BLaER1 treated with 17β-estradiol and CSF1 and Interleukin-3, amounts not matched to agents 10 nM and 100 nM (cell line): ENCODE data around the gene PGK1.

ENCODE experiments used
- H3K27ac ChIP-seq, 11 experiments: shearing (Covaris generic); formaldehyde crosslinking; 2 replicates each; pipeline ENCODE4 v1.8.1; 2022
- H3K27me3 ChIP-seq, 11 experiments: shearing (Covaris generic); formaldehyde crosslinking; 2 replicates each; pipeline ENCODE4 v1.8.1; 2022
- H3K36me3 ChIP-seq, 11 experiments: shearing (Covaris generic); formaldehyde crosslinking; 2 replicates each; pipeline ENCODE4 v1.8.1; 2022
- H3K4me1 ChIP-seq, 10 experiments: shearing (Covaris generic); formaldehyde crosslinking; 2 replicates each; pipeline ENCODE4 v1.8.1; 2022
- H3K4me2 ChIP-seq, 11 experiments: shearing (Covaris generic); formaldehyde crosslinking; 2 replicates each; pipeline ENCODE4 v1.8.1; 2022
- H3K4me3 ChIP-seq, 10 experiments: shearing (Covaris generic); formaldehyde crosslinking; 2 replicates each; pipeline ENCODE4 v1.8.1; 2022
- H3K9ac ChIP-seq, 11 experiments: shearing (Covaris generic); formaldehyde crosslinking; 2 replicates each; pipeline ENCODE4 v1.8.1; 2022
- H3K9me3 ChIP-seq, 11 experiments: shearing (Covaris generic); formaldehyde crosslinking; replicated peaks in 1 of 11; 2 replicates each; pipeline ENCODE4 v1.8.1; 2022
- H4K20me1 ChIP-seq, 11 experiments: shearing (Covaris generic); formaldehyde crosslinking; 2 replicates each; pipeline ENCODE4 v1.8.1; 2022
- Cebpa-rat ChIP-seq, 11 experiments: shearing (Covaris generic); IDR thresholded peaks; 2 replicates each; pipeline ENCODE4 v1.8.1; 2022

PGK1 gene

GRCh38 chrX:78105944-78106650 is 2.0 kb downstream of the PGK1 start:
- H3K9me3 ChIP-seq, result peaks cover 9 to 35% (median 22%) of the 10 kb centered on the region in 11 experiments; a peak in 17 of 22 replicates
- H3K9ac ChIP-seq, result peak overlapping the region; percentile 86 to 97 (median 93); a peak in 16 of 22 replicates
- TF ChIP-seq Cebpa-rat (IDR thresholded peaks at IDR 0.05), result no peak
- peak overlapping the region; percentile 61 to 86 (median 79) for H3K4me2 ChIP-seq
- peaks cover 32 to 69% (median 59%) of the 10 kb centered on the region in 11 experiments for H3K27me3 ChIP-seq
- peaks cover 23 to 45% (median 33%) of the 10 kb centered on the region in 10 experiments for H3K4me1 ChIP-seq
- H4K20me1 ChIP-seq, result peaks cover 59 to 70% (median 63%) of the 10 kb centered on the region in 11 experiments
- H3K36me3 ChIP-seq, result peaks cover 15 to 50% (median 30%) of the 10 kb centered on the region in 11 experiments; a peak in 21 of 22 replicates
- peak overlapping the region in 9 of 11 experiments; percentile 90 to 97 (median 93); a peak in 13 of 22 replicates for H3K27ac ChIP-seq
- H3K4me3 ChIP-seq, result peak overlapping the region; percentile 73 to 92 (median 84)

GRCh38 chrX:78106651-78106986 is 2.6 kb downstream of the PGK1 start:
- Histone ChIP-seq H3K36me3 (peaks cover 20 to 55% (median 35%) of the 10 kb centered on the region in 11 experiments; a peak in 21 of 22 replicates), H3K9ac (peak overlapping the region in 3 of 11 experiments; percentile 88 to 95 (median 94); a peak in 3 of 22 replicates), H3K27me3 (peaks cover 35 to 72% (median 63%) of the 10 kb centered on the region in 11 experiments), H3K9me3 (peaks cover 9 to 34% (median 20%) of the 10 kb centered on the region in 11 experiments; a peak in 17 of 22 replicates), H3K4me3 (peak overlapping the region; percentile 39 to 92 (median 84); a peak in 17 of 20 replicates), H4K20me1 (peaks cover 64 to 75% (median 68%) of the 10 kb centered on the region in 11 experiments), H3K27ac (peak overlapping the region in 5 of 11 experiments; percentile 91 to 96 (median 92); a peak in 9 of 22 replicates), H3K4me2 (peak overlapping the region; percentile 61 to 86 (median 79)), H3K4me1 (peaks cover 23 to 50% (median 33%) of the 10 kb centered on the region in 10 experiments)
- TF ChIP-seq Cebpa-rat (IDR thresholded peaks at IDR 0.05), result no peak

- Histone ChIP-seq H3K36me3 (peaks cover 43 to 82% (median 62%) of the 10 kb centered on the region in 11 experiments), H3K4me1 (peaks cover 16 to 68% (median 28%) of the 10 kb centered on the region in 10 experiments; a peak in 19 of 20 replicates), H3K9me3 (peaks cover 0 to 15% (median under 1%) of the 10 kb centered on the region in 11 experiments; a peak in 5 of 22 replicates), H3K4me2 (peak overlapping the region in 3 of 11 experiments; percentile 61 to 82 (median 79); a peak in 5 of 22 replicates), H4K20me1 (peaks cover 82 to 98% (median 95%) of the 10 kb centered on the region in 11 experiments), H3K27ac (no peak overlapping the region), H3K9ac (peak overlapping the region in 2 of 11 experiments; percentile 34 to 88; a peak in 2 of 22 replicates), H3K4me3 (peak overlapping the region in 1 of 10 experiments; percentile 74; a peak in 1 of 20 replicates), H3K27me3 (peaks cover 55 to 94% (median 89%) of the 10 kb centered on the region in 11 experiments)
- TF ChIP-seq Cebpa-rat (IDR thresholded peaks at IDR 0.05), result no peak
Measured at GRCh38 chrX:78109458-78109857, 5.4 kb downstream of the PGK1 start.

- H3K4me3 ChIP-seq, result no peak overlapping the region
- peaks cover 61 to 91% (median 77%) of the 10 kb centered on the region in 11 experiments for H3K36me3 ChIP-seq
- H4K20me1 ChIP-seq, result peaks cover 81 to 100% (median 98%) of the 10 kb centered on the region in 11 experiments
- H3K27me3 ChIP-seq, result peaks cover 74 to 100% (median 97%) of the 10 kb centered on the region in 11 experiments
- H3K9me3 ChIP-seq, result peaks cover 0 to 20% (median 0%) of the 10 kb centered on the region in 11 experiments; a peak in 8 of 22 replicates
- no peak overlapping the region for H3K9ac ChIP-seq
- peaks cover 6 to 80% (median 19%) of the 10 kb centered on the region in 10 experiments for H3K4me1 ChIP-seq
- no peak overlapping the region for H3K27ac ChIP-seq
- peak overlapping the region in 2 of 11 experiments; percentile 4 to 36; a peak in 2 of 22 replicates for H3K4me2 ChIP-seq
- TF ChIP-seq Cebpa-rat (IDR thresholded peaks at IDR 0.05), result 0 out of 22 replicates have a peak, but pooled peaks of 1 of the 11 experiments have one; percentile 32
Measured at GRCh38 chrX:78111140-78111931, 7.3 kb downstream of the PGK1 start.

- peaks cover 90 to 100% (median 97%) of the 10 kb centered on the region in 11 experiments for H3K36me3 ChIP-seq
- H3K27me3 ChIP-seq, result peaks cover 72 to 97% (median 90%) of the 10 kb centered on the region in 11 experiments
- H4K20me1 ChIP-seq, result peaks cover 55 to 100% (median 87%) of the 10 kb centered on the region in 11 experiments
Measured at GRCh38 chrX:78116365-78116764, 12.3 kb downstream of the PGK1 start.

GRCh38 chrX:78116766-78117165 is 12.7 kb downstream of the PGK1 start:
- H3K27ac ChIP-seq, result no peak overlapping the region
- H3K4me1 ChIP-seq, result peaks cover 5 to 65% (median 16%) of the 10 kb centered on the region in 10 experiments; a peak in 11 of 20 replicates
- peaks cover 55 to 100% (median 87%) of the 10 kb centered on the region in 11 experiments for H4K20me1 ChIP-seq
- no peak overlapping the region for H3K9ac ChIP-seq
- H3K36me3 ChIP-seq, result peaks cover 91 to 100% (median 97%) of the 10 kb centered on the region in 11 experiments
- no peak for TF ChIP-seq Cebpa-rat (IDR thresholded peaks at IDR 0.05)
- H3K4me2 ChIP-seq, result peak overlapping the region in 2 of 11 experiments; percentile 11 to 40; a peak in 3 of 22 replicates
- peaks cover 68 to 97% (median 88%) of the 10 kb centered on the region in 11 experiments for H3K27me3 ChIP-seq
- H3K9me3 ChIP-seq, result peaks cover 0 to 45% (median 32%) of the 10 kb centered on the region in 11 experiments; a peak in 18 of 22 replicates
- no peak overlapping the region for H3K4me3 ChIP-seq

More at GRCh38 chrX:78116365-78116764, 12.3 kb downstream of the PGK1 start:
- Histone ChIP-seq H3K9me3 (peaks cover 0 to 45% (median 32%) of the 10 kb centered on the region in 11 experiments; a peak in 18 of 22 replicates), H3K4me3 (no peak overlapping the region), H3K27ac (no peak overlapping the region), H3K9ac (no peak overlapping the region; a peak in 1 of 22 replicates), H3K4me2 (peak overlapping the region in 2 of 11 experiments; percentile 11 to 40; a peak in 3 of 22 replicates), H3K4me1 (peaks cover 5 to 67% (median 16%) of the 10 kb centered on the region in 10 experiments; a peak in 11 of 20 replicates)
- no peak for TF ChIP-seq Cebpa-rat (IDR thresholded peaks at IDR 0.05)

GRCh38 chrX:78118628-78119027 is 14.6 kb downstream of the PGK1 start:
- H3K27me3 ChIP-seq, result peaks cover 52 to 96% (median 84%) of the 10 kb centered on the region in 11 experiments
- H3K4me2 ChIP-seq, result peak overlapping the region in 4 of 11 experiments; percentile 19 to 36 (median 24); a peak in 3 of 22 replicates
- no peak overlapping the region for H3K27ac ChIP-seq
- H4K20me1 ChIP-seq, result peaks cover 52 to 100% (median 90%) of the 10 kb centered on the region in 11 experiments
- peaks cover 5 to 51% (median 16%) of the 10 kb centered on the region in 10 experiments; a peak in 11 of 20 replicates for H3K4me1 ChIP-seq
- peaks cover 93 to 100% (median 97%) of the 10 kb centered on the region in 11 experiments for H3K36me3 ChIP-seq
- peak overlapping the region in 1 of 10 experiments; percentile 11; a peak in 3 of 20 replicates for H3K4me3 ChIP-seq
- peaks cover 0 to 43% (median 32%) of the 10 kb centered on the region in 11 experiments; a peak in 18 of 22 replicates for H3K9me3 ChIP-seq
- no peak for TF ChIP-seq Cebpa-rat (IDR thresholded peaks at IDR 0.05)
- no peak overlapping the region for H3K9ac ChIP-seq
